PC-9 (cell line): Measurements from ENCODE around the gene ONECUT2. TPM values are rescaled to one million over a fixed set of nuclear protein-coding genes. Genes with fewer than 3 reads are reported as not detected.

Experiments
- BruUV-seq: library from RNA; stranded (reverse); fragments of 400-500 nt; replicated peaks from 2 replicates; lab custom pipeline; 2021; lab: Mats Ljungman, UMichigan
- CTCF ChIA-PET: fragments of 300-600 bp; sonication (Branson Sonifier 250); formaldehyde crosslinking; loops from one replicate; lab custom pipeline; 2022; ENCODE audit warnings: antibody characterized with exemption; lab: Charles Lee
- POLR2A ChIA-PET: fragments of 300-600 bp; sonication (Branson Sonifier 250); formaldehyde crosslinking; loops from one replicate; lab custom pipeline; 2022; ENCODE audit warnings: antibody characterized with exemption; ENCODE audit not compliant: unreplicated experiment; lab: Charles Lee
- DNase-seq, 2 experiments: peaks; one replicate each; pipeline versions ENCODE4 v3.0.0 to v3.0.0-alpha.2; 2015 to 2022; ENCODE audit warnings: mixed read lengths in 1 of 2
- H2AFZ ChIP-seq: fragments of 200-600 bp; sonication (generic); 2 replicates; pipeline ENCODE4 v1.8.1; 2017; ENCODE audit warnings: antibody characterized with exemption
- H3F3A ChIP-seq: fragments of 200-600 bp; sonication (generic); 2 replicates; pipeline ENCODE4 v1.8.1; 2017; ENCODE audit warnings: antibody characterized with exemption, mild to moderate bottlenecking, low read depth; ENCODE audit not compliant: insufficient read depth
- H3K27ac ChIP-seq: fragments of 200-600 bp; sonication (generic); 2 replicates; pipeline ENCODE4 v1.6.1; 2016; ENCODE audit warnings: mixed run types
- H3K27me3 ChIP-seq: fragments of 200-600 bp; sonication (generic); 2 replicates; pipeline ENCODE4 v1.6.1; 2016; ENCODE audit warnings: low read depth, mixed run types; ENCODE audit not compliant: insufficient read depth
- H3K36me3 ChIP-seq: fragments of 200-600 bp; sonication (generic); 2 replicates; pipeline ENCODE4 v1.6.1; 2016; ENCODE audit warnings: low read depth, mixed run types
- H3K4me1 ChIP-seq: fragments of 200-600 bp; sonication (generic); replicated peaks from 2 replicates; pipeline ENCODE4 v1.6.1; 2016; ENCODE audit warnings: mixed run types; ENCODE audit not compliant: insufficient read depth
- H3K4me2 ChIP-seq: fragments of 200-600 bp; sonication (generic); 2 replicates; pipeline ENCODE4 v1.6.1; 2017; ENCODE audit warnings: mixed run types
- H3K4me3 ChIP-seq: fragments of 200-600 bp; sonication (generic); 2 replicates; pipeline ENCODE4 v1.6.1; 2016; ENCODE audit warnings: mixed run types
- H3K79me2 ChIP-seq: fragments of 200-600 bp; sonication (generic); 2 replicates; pipeline ENCODE4 v1.6.1; 2017; ENCODE audit warnings: low read depth, mixed run types
- H3K9me2 ChIP-seq: fragments of 200-600 bp; sonication (generic); 2 replicates; pipeline ENCODE4 v1.8.1; 2017; ENCODE audit warnings: mild to moderate bottlenecking; ENCODE audit not compliant: insufficient read depth
- H3K9me3 ChIP-seq: fragments of 200-600 bp; sonication (generic); 2 replicates; pipeline ENCODE4 v1.8.1; 2016; ENCODE audit warnings: low read depth; ENCODE audit not compliant: insufficient read depth
- H4K20me1 ChIP-seq: fragments of 200-600 bp; sonication (generic); 2 replicates; pipeline ENCODE4 v1.8.1; 2017; ENCODE audit not compliant: insufficient read depth
- CTCF ChIP-seq: fragments of 200-600 bp; sonication (generic); conservative IDR thresholded peaks from 2 replicates; pipeline ENCODE4 v1.6.1; 2017; ENCODE audit warnings: mixed run types, antibody characterized with exemption, mild to moderate bottlenecking, moderate library complexity
- EZH2 ChIP-seq: fragments of 200-600 bp; sonication (generic); IDR thresholded peaks from 2 replicates; pipeline ENCODE4 v1.8.0; 2017; ENCODE audit warnings: antibody characterized with exemption, low read depth
- intact Hi-C: fragments of 100-400 bp; cut with micrococcal nuclease; formaldehyde crosslinking; loops from one replicate; pipeline ENCODE4 v1.10.0; 2022; ENCODE audit not compliant: unreplicated experiment
- total RNA-seq: library from RNA; stranded (reverse); gene quantifications from 2 replicates; pipeline ENCODE4 v1.2.3, GENCODE V29; 2021

ONECUT2 gene
- total RNA-seq, 1 experiment from 2014 or later: 0.35 TPM

GRCh38 chr18:57502624-57503023, 67.5 kb downstream of the ONECUT2 start:
- Histone ChIP-seq H3K9me3 (no peaks in the 10 kb centered on the region), H4K20me1 (no peaks in the 10 kb centered on the region), H3K4me3 (no peak overlapping the region), H3K9me2 (no peaks in the 10 kb centered on the region), H3K4me2 (no peak overlapping the region), H2AFZ (no peak overlapping the region), H3K27ac (no peak overlapping the region), H3K27me3 (peaks cover 3% of the 10 kb centered on the region; the same call in 1 of the 2 replicates), H3K4me1 (peaks cover 3% of the 10 kb centered on the region; the same call in 1 of the 2 replicates), H3K79me2 (no peaks in the 10 kb centered on the region), H3F3A (no peaks in the 10 kb centered on the region), H3K36me3 (no peaks in the 10 kb centered on the region)
- ChIA-PET POLR2A (no interaction called here), CTCF (no interaction called here)
- no peak for DNase-seq
- BruUV-seq: no TSS peak
- TF ChIP-seq CTCF (no peak), EZH2 (no peak)
- intact Hi-C loops: no loop called here

GRCh38 chr18:57505231-57505630, 70.1 kb downstream of the ONECUT2 start:
- Histone ChIP-seq H3F3A (no peaks in the 10 kb centered on the region), H3K27ac (no peak overlapping the region), H2AFZ (no peak overlapping the region), H3K9me2 (no peaks in the 10 kb centered on the region), H4K20me1 (no peaks in the 10 kb centered on the region), H3K4me3 (no peak overlapping the region), H3K4me1 (no peaks in the 10 kb centered on the region), H3K79me2 (no peaks in the 10 kb centered on the region), H3K36me3 (no peaks in the 10 kb centered on the region), H3K27me3 (peaks cover 11% of the 10 kb centered on the region), H3K4me2 (no peak overlapping the region), H3K9me3 (no peaks in the 10 kb centered on the region)
- no TSS peak for BruUV-seq
- no peak for DNase-seq
- ChIA-PET POLR2A (no interaction called here), CTCF (no interaction called here)
- intact Hi-C loops: no loop called here
- TF ChIP-seq EZH2 (no peak), CTCF (no peak)

- BruUV-seq: no TSS peak
- TF ChIP-seq EZH2: no peak
- no peak for TF ChIP-seq CTCF
- Histone ChIP-seq H3K9me3 (no peaks in the 10 kb centered on the region), H3K79me2 (no peaks in the 10 kb centered on the region), H3K9me2 (peaks cover 4% of the 10 kb centered on the region), H3K4me2 (no peak overlapping the region), H3F3A (0 out of 2 replicates have a peak, but pooled peaks cover 4% of the 10 kb centered on the region), H3K27ac (no peak overlapping the region), H3K4me1 (0 out of 2 replicates have a peak, but pooled peaks cover 4% of the 10 kb centered on the region), H3K36me3 (no peaks in the 10 kb centered on the region), H3K27me3 (no peaks in the 10 kb centered on the region), H2AFZ (no peak overlapping the region), H4K20me1 (no peaks in the 10 kb centered on the region; the same call in 1 of the 2 replicates), H3K4me3 (no peak overlapping the region)
- ChIA-PET POLR2A (no interaction called here), CTCF (no interaction called here)
- intact Hi-C loops: no loop called here
- DNase-seq: no peak
Measured at GRCh38 chr18:57516056-57516455, 80.9 kb downstream of the ONECUT2 start.
